Astrocyte (in vitro differentiated cells and primary cell): ENCODE measurements around the gene THADA. TPM values are rescaled to one million over a fixed set of nuclear protein-coding genes. Genes with fewer than 3 reads are reported as not detected.

Experiments
- DNase-seq: peaks from one replicate; pipeline ENCODE4 v3.0.0-alpha.2; 2010; ENCODE audit warnings: low read depth
- FAIRE-seq: peaks from 2 replicates; lab custom pipeline; 2011; peaks lifted over from hg19 to GRCh38; lab: Jason Lieb, UNC
- H2AFZ ChIP-seq: 2 replicates; pipeline ENCODE4 v1.6.0; 2012; ENCODE audit warnings: low read depth, low read length, inconsistent platforms
- H3K27ac ChIP-seq: 2 replicates; pipeline ENCODE4 v1.5.1; 2011; ENCODE audit warnings: low read depth, low read length, inconsistent platforms
- H3K27me3 ChIP-seq: 2 replicates; pipeline ENCODE4 v1.6.0; 2011; ENCODE audit warnings: low read length, inconsistent platforms; ENCODE audit not compliant: insufficient read depth
- H3K36me3 ChIP-seq: 2 replicates; pipeline ENCODE4 v1.5.1; 2011; ENCODE audit warnings: low read length, inconsistent platforms; ENCODE audit not compliant: insufficient read depth
- H3K4me1 ChIP-seq: 2 replicates; pipeline ENCODE4 v1.5.1; 2011; ENCODE audit warnings: low read length, inconsistent platforms; ENCODE audit not compliant: insufficient read depth
- H3K4me2 ChIP-seq: 2 replicates; pipeline ENCODE4 v1.6.0; 2012; ENCODE audit warnings: low read length, inconsistent platforms
- H3K4me3 ChIP-seq: 2 replicates; pipeline ENCODE4 v1.5.1; 2011; ENCODE audit warnings: low read depth, mild to moderate bottlenecking, low read length, inconsistent platforms; ENCODE audit not compliant: insufficient read depth
- H3K79me2 ChIP-seq: 2 replicates; pipeline ENCODE4 v1.6.0; 2012; ENCODE audit warnings: mild to moderate bottlenecking, low read length, inconsistent platforms; ENCODE audit not compliant: insufficient read depth
- H3K9ac ChIP-seq: 2 replicates; pipeline ENCODE4 v1.6.0; 2012; ENCODE audit warnings: mild to moderate bottlenecking, low read length, inconsistent platforms
- H3K9me3 ChIP-seq: 2 replicates; pipeline ENCODE4 v1.5.1; 2012; ENCODE audit warnings: low read depth, mild to moderate bottlenecking, low read length, inconsistent platforms; ENCODE audit not compliant: insufficient read depth
- H4K20me1 ChIP-seq: 2 replicates; pipeline ENCODE4 v1.6.0; 2012; ENCODE audit warnings: low read length, inconsistent platforms; ENCODE audit not compliant: insufficient read depth
- H3K27ac Mint-ChIP-seq: one replicate; pipeline ENCODE4 v1.8.0; 2021; ENCODE audit warnings: mild to moderate bottlenecking, mixed read lengths; ENCODE audit not compliant: unreplicated experiment
- H3K27me3 Mint-ChIP-seq: one replicate; pipeline ENCODE4 v1.8.0; 2021; ENCODE audit warnings: low read depth, mixed read lengths; ENCODE audit not compliant: unreplicated experiment
- H3K36me3 Mint-ChIP-seq: one replicate; pipeline ENCODE4 v1.8.0; 2021; ENCODE audit warnings: low read depth, mixed read lengths; ENCODE audit not compliant: unreplicated experiment
- H3K4me1 Mint-ChIP-seq: one replicate; pipeline ENCODE4 v1.8.0; 2021; ENCODE audit warnings: low read depth, mixed read lengths; ENCODE audit not compliant: unreplicated experiment
- H3K4me3 Mint-ChIP-seq: one replicate; pipeline ENCODE4 v1.8.0; 2021; ENCODE audit warnings: mild to moderate bottlenecking, moderate library complexity, mixed read lengths; ENCODE audit not compliant: unreplicated experiment
- H3K9me3 Mint-ChIP-seq: one replicate; pipeline ENCODE4 v1.8.0; 2021; ENCODE audit warnings: mild to moderate bottlenecking, mixed read lengths; ENCODE audit not compliant: unreplicated experiment
- CTCF ChIP-seq: IDR thresholded peaks from 2 replicates; pipeline ENCODE4 v1.5.1; 2011; ENCODE audit warnings: low read depth, mild to moderate bottlenecking, inconsistent platforms, low read length, moderate library complexity; ENCODE audit not compliant: insufficient read depth
- EZH2 ChIP-seq: IDR thresholded peaks from 2 replicates; pipeline ENCODE4 v1.6.1; 2012; ENCODE audit warnings: mild to moderate bottlenecking, low read length, inconsistent platforms; ENCODE audit not compliant: insufficient read depth
- total RNA-seq: library from RNA; stranded (reverse); gene quantifications from 2 replicates; pipeline ENCODE4 v1.2.1, GENCODE V29; 2021

Gene THADA
- total RNA-seq, 1 donor from 2014 or later, result 16.2 TPM

- H3K9me3 ChIP-seq, result no peaks in the 10 kb centered on the region
- no peak for TF ChIP-seq CTCF
- no peak for TF ChIP-seq EZH2
- FAIRE-seq, result no peak
These were observed 394.3 kb downstream of the THADA start for GRCh38 chr2:43201497-43201896.

GRCh38 chr2:43201016-43201415, 394.8 kb downstream of the THADA start:
- peak overlapping the region; percentile 75 for H3K27ac Mint-ChIP-seq

More at GRCh38 chr2:43201497-43201896, 394.3 kb downstream of the THADA start:
- H3K4me1 Mint-ChIP-seq, result peaks cover 9% of the 10 kb centered on the region
- Histone ChIP-seq H4K20me1 (no peaks in the 10 kb centered on the region), H3K27ac (no peak overlapping the region), H3K9ac (no peak overlapping the region), H3K27me3 (no peaks in the 10 kb centered on the region), H3K4me2 (no peak overlapping the region), H2AFZ (no peak overlapping the region), H3K36me3 (no peaks in the 10 kb centered on the region), H3K79me2 (no peaks in the 10 kb centered on the region), H3K4me1 (peaks cover 6% of the 10 kb centered on the region), H3K4me3 (no peak overlapping the region)
- no peak for DNase-seq
- H3K27me3 Mint-ChIP-seq, result peaks cover 10% of the 10 kb centered on the region
- H3K27ac Mint-ChIP-seq, result no peak overlapping the region
- no peak overlapping the region for H3K4me3 Mint-ChIP-seq
- H3K9me3 Mint-ChIP-seq, result no peaks in the 10 kb centered on the region
- no peaks in the 10 kb centered on the region for H3K36me3 Mint-ChIP-seq

More at GRCh38 chr2:43201016-43201415, 394.8 kb downstream of the THADA start:
- no peak for TF ChIP-seq EZH2
- TF ChIP-seq CTCF, result no peak
- Mint-ChIP-seq H3K9me3 (no peaks in the 10 kb centered on the region), H3K36me3 (no peaks in the 10 kb centered on the region), H3K4me3 (no peak overlapping the region), H3K4me1 (peaks cover 9% of the 10 kb centered on the region), H3K27me3 (peaks cover 5% of the 10 kb centered on the region)
- Histone ChIP-seq H3K4me1 (peaks cover 6% of the 10 kb centered on the region), H3K79me2 (no peaks in the 10 kb centered on the region), H4K20me1 (no peaks in the 10 kb centered on the region), H3K27me3 (no peaks in the 10 kb centered on the region), H3K36me3 (no peaks in the 10 kb centered on the region), H3K9ac (no peak overlapping the region), H2AFZ (no peak overlapping the region), H3K9me3 (no peaks in the 10 kb centered on the region), H3K4me2 (no peak overlapping the region), H3K27ac (no peak overlapping the region), H3K4me3 (no peak overlapping the region)
- DNase-seq (no peak), FAIRE-seq (no peak)
